ENCODE results near the gene KCNIP3. TPM values are rescaled to one million over a fixed set of nuclear protein-coding genes. Genes with fewer than 3 reads are reported as not detected.
"Not testable (repeated sequence)": the region's sequence is repeated elsewhere in the genome, so short reads cannot be mapped to it uniquely, and the experiment has no call there.

Gene KCNIP3
- total RNA-seq, 2 donors from 2014 or later = 1.6 to 2.9 TPM

DNA sequence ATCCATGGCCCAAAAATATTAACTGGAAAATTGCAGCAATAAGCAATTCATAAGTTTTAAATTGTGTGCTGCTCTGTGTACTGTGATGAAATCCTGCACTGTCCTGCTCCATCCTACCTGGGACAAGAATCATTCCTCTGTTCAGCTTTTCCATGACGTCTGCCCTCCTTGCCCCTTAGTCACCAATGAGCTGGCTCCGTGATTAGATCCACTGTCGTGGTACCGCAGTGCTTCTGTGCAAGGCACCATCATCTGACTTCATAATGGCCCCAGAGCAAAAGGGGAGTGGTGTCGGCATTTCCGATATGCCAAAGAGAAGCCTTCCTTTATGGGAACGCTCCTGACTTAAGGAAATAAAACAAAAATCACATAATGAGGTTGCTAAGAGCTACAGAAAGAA is 101.9 kb downstream of the KCNIP3 start:
- ATAC-seq (no peak), DNase-seq (no peak)
- no peak for TF ChIP-seq POLR2A (IDR thresholded peaks at IDR 0.05)
- TF ChIP-seq, protein P1, sequence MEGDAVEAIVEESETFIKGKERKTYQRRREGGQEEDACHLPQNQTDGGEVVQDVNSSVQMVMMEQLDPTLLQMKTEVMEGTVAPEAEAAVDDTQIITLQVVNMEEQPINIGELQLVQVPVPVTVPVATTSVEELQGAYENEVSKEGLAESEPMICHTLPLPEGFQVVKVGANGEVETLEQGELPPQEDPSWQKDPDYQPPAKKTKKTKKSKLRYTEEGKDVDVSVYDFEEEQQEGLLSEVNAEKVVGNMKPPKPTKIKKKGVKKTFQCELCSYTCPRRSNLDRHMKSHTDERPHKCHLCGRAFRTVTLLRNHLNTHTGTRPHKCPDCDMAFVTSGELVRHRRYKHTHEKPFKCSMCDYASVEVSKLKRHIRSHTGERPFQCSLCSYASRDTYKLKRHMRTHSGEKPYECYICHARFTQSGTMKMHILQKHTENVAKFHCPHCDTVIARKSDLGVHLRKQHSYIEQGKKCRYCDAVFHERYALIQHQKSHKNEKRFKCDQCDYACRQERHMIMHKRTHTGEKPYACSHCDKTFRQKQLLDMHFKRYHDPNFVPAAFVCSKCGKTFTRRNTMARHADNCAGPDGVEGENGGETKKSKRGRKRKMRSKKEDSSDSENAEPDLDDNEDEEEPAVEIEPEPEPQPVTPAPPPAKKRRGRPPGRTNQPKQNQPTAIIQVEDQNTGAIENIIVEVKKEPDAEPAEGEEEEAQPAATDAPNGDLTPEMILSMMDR (IDR thresholded peaks at IDR 0.05) = no peak

DNA sequence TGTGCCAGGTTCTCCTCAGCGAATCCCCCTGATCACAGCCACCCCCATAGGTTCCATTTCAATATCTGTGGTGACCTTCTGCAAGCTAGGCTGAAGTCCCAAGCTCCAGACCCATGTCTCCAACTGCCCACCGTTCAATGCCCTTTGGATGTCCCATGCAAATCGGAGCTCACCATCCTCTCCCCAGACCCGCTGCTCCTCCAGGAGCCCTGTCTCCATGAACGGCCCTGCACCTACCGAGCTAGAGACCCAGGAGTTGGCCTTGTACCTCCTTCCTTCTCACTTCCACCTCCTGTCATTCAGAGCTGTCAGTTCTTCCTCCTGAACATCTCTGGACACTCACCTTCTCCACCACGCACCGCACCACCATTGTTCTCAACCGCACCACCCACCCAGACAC is 104.3 kb downstream of the KCNIP3 start:
- intact Hi-C loops (cut with DNase I) = no loop called here
- Histone ChIP-seq H3K27ac (peak overlapping the region; percentile 80 to 96 (median 84)), H3K27me3 (no peaks in the 10 kb centered on the region), H3K9me3 (no peaks in the 10 kb centered on the region), H3K36me3 (replicated peaks in 1 of 2; ENCODE audit: insufficient read depth in 1 of 2, low read depth in 2 of 2) (no peaks in the 10 kb centered on the region), H3K4me3 (no peak overlapping the region), H3K4me1 (peaks cover 25% of the 10 kb centered on the region)
- ATAC-seq (no peak), DNase-seq (no peak)
- WGBS, 2 donors = 45 to 51% methylated on average over 9 of the region's 9 CpGs
- TF ChIP-seq POLR2A (IDR thresholded peaks at IDR 0.05) = no peak
- TF ChIP-seq, protein P1 (IDR thresholded peaks at IDR 0.05) = no peak

More for the DNA sequence above, 101.9 kb downstream of the KCNIP3 start:
- Histone ChIP-seq H3K27ac (no peak overlapping the region), H3K9me3 (no peaks in the 10 kb centered on the region), H3K27me3 (no peaks in the 10 kb centered on the region), H3K4me3 (no peak overlapping the region), H3K36me3 (replicated peaks in 1 of 2; ENCODE audit: insufficient read depth in 1 of 2, low read depth in 2 of 2) (no peaks in the 10 kb centered on the region), H3K4me1 (peaks cover 20% of the 10 kb centered on the region)
- intact Hi-C loops (cut with DNase I) = no loop called here
- 93 to 94% methylated on average over 7 of the region's 7 CpGs for WGBS, 2 donors

DNA sequence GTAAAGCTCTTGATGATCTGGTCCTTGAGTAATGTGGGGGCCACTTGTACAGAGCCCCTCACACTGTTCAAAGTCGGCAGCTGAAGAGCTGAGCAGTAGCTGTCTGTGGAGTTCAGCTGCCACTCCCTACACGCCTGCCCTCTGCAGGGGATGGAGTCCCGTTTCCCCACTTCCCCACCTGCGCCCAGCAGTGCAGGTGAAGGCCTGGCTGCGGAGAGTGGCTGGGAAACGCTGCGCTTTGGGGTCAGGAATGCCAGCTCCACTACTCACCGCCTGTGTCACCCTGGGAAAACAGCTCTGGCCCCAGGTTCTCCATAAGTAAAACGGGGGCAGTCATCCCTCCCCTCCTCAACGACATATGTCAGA is 104.8 kb downstream of the KCNIP3 start:
- peaks cover 25% of the 10 kb centered on the region for H3K4me1 ChIP-seq
- peak; percentile 59 for ATAC-seq
- TF ChIP-seq, protein P1 (IDR thresholded peaks at IDR 0.05) = peak in 1 of 7 experiments; percentile 9
- H3K27ac ChIP-seq = peak overlapping the region; percentile 80 to 96 (median 84)
- H3K36me3 ChIP-seq (replicated peaks in 1 of 2; ENCODE audit: insufficient read depth in 1 of 2, low read depth in 2 of 2); intact Hi-C loops (cut with DNase I); H3K9me3 ChIP-seq; H3K27me3 ChIP-seq: not testable (repeated sequence)
- H3K4me3 ChIP-seq = peak overlapping the region; percentile 61 to 68
- WGBS, 2 donors = 0 to 1% methylated on average over 7 to 10 of the region's 10 CpGs
- DNase-seq = peak; percentile 33 to 52 (median 47)

DNA sequence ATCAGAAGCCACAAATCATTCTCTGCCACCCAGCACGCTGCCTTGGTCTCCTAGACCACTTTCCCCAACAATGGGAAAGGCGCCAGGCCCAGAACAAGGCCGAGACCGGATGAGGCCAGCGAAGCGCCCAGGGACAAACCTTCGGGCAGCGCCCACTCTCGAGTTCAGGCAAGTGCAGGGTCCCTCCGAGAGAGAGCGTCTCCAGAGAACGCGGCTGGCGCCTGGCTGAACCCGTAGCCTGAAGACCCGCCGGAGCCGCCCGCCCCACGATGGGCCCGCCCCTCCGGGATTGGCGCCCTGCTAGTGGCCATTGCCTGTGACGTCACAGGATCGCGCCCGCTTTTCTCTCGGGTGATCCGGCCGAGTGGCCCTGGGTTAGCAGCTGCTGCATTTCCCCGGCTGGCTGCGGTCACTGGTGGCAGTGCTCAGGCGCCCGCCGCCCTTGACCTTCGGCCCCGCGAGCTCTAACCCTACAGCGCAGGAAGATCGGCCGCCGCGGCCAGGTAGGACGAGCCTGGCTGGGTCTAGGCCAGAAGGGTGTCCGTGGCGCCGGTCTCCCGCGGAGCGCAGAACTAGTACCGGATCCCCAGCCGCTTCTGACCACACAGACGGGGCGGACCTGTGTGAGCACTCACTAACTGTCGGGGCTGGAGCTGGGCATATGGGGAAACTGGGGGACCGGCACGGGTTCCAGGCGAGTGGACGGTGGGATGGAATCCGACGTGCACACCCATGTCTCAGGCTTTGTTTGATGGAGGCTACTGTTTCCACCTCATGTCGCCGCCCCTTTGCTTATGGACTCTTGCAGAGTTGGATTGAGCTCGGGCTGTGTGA is 105.4 kb downstream of the KCNIP3 start, which contains the start of gene FAHD2A:
Gene FAHD2A (plus strand): TSS at position 339 of the 834 bp plus-strand sequence. CDS start 2,851 bp downstream, outside the sequence.
- TF ChIP-seq, protein P1 (IDR thresholded peaks at IDR 0.05) = no peak
- peak; percentile 80 to 93 (median 90) for TF ChIP-seq POLR2A (IDR thresholded peaks at IDR 0.05)
- no peaks in the 10 kb centered on the region for H3K27me3 ChIP-seq
- 0 to 1% methylated on average over 1 to 55 of the region's 64 CpGs for WGBS, 2 donors
- DNase-seq (peak; percentile 97 to 99 (median 98)), ATAC-seq (peak; percentile 96)
- intact Hi-C loops (cut with DNase I) = no loop called here
- H3K9me3 ChIP-seq = no peaks in the 10 kb centered on the region
- H3K27ac ChIP-seq = peak within 1 kb of the TSS; percentile 80 to 96 (median 84)
- H3K36me3 ChIP-seq (replicated peaks in 1 of 2; ENCODE audit: insufficient read depth in 1 of 2, low read depth in 2 of 2) = no peaks in the 10 kb centered on the region
- H3K4me1 ChIP-seq = peaks cover 25% of the 10 kb centered on the region
- peak within 1 kb of the TSS; percentile 61 to 68 for H3K4me3 ChIP-seq

Measured in body of pancreas (tissue), 4 donors.